Non-pigmented ciliary epithelial cell (primary cell): Measurements from ENCODE around the gene CEP68.
A peak's percentile ranks its signal among the peaks of the same experiment; 100 is the strongest.
"Not testable (repeated sequence)": the region's sequence is repeated elsewhere in the genome, so short reads cannot be mapped to it uniquely, and the experiment has no call there.

Experiments
- DNase-seq: peaks from one replicate; pipeline ENCODE4 v3.0.0-alpha.2; 2010; ENCODE audit warnings: low read depth

CEP68 gene

GRCh38 chr2:65056215-65057053 is at the start of gene CEP68:
Gene CEP68, plus strand, starts transcription at chr2:65056416. Its CDS starts 13,029 bp downstream, at chr2:65069445.
- peak; percentile 88 for DNase-seq

DNA sequence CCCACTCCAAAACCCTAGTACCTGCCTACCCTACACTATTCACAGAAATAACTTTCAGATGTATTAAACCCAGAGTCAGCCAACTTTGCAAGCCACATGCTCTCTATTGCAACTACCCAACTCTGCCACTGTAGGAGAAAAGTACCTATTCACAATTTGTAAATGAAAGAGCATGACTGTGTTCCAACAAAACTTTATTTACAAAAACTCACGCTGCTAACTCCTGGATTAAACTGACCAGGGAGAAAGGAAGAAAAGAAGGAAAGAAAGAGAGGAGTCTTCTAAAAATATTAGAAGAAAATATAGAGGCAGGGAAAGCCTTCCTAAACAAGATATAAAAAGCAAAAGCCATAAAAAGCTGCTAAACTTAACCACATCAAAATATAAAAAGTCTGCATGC is 42.4 kb upstream of the CEP68 start:
- DNase-seq: no peak

GRCh38 chr2:65015731-65016130 is 40.5 kb upstream of the CEP68 start:
- DNase-seq: no peak

DNA sequence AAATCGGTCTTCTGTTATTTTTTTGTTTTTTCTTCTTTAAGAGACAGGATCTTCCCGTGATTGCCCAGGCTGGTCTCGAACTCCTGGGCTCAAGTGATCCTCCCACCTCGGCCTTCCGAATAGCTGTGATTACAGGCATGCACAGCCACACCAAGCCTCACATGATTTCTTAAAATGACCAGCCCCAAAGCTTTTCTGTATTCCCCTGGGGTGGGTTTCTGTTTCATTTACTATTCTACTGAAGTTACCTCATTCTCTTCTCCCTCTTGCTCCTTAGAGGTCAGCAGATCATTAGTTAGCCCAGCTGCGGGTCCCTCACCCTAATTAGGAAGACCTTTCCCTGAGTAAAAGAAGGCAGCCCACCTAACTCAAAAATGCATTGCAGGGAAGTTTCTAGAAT is 39.4 kb upstream of the CEP68 start:
- DNase-seq: no peak

DNA sequence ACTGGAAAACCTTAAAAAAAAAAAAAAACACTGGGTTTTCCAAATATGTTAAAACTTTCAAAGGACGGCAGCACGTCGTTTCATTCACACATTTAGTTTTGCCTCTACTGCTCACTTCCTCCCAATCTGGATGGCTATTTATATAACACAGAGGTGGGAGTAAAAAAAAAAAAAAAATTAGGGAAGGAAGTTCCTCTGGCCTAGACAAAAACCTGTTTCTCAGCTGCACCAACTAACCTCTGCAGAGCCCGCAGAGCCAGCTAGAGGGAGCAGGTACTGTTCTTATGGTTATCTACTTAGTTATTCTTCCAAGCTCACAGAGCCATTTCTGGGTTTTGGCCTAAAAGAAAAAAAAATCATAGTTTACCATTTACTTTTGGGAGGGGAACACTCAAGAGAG is 38.9 kb upstream of the CEP68 start:
- no peak for DNase-seq

- DNase-seq: no peak
Observed at GRCh38 chr2:65018141-65018582, 38.1 kb upstream of the CEP68 start.

- DNase-seq: no peak
Observed at GRCh38 chr2:65019010-65019409, 37.2 kb upstream of the CEP68 start.

- DNase-seq: no peak
Observed at GRCh38 chr2:65019675-65020195, 36.5 kb upstream of the CEP68 start.

DNA sequence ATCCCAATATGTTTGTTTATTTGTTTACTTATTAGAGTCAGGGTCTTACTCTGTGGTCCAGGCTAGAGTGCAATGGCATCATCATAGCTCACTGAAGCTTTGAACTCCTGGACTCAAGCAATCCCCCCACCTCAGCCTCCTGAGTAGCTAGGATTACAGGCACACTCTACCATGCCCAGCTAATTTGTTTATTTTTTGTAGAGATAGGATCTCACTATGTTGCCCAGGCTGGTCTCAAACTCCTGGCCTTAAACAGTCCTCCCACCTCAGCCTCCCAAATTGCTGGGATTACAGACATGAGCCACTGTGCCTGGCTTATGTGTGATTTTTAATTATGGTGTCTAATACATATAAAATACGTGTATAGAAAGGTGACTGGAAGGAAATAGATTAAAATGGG is 36.0 kb upstream of the CEP68 start:
- DNase-seq: not testable (repeated sequence)

DNA sequence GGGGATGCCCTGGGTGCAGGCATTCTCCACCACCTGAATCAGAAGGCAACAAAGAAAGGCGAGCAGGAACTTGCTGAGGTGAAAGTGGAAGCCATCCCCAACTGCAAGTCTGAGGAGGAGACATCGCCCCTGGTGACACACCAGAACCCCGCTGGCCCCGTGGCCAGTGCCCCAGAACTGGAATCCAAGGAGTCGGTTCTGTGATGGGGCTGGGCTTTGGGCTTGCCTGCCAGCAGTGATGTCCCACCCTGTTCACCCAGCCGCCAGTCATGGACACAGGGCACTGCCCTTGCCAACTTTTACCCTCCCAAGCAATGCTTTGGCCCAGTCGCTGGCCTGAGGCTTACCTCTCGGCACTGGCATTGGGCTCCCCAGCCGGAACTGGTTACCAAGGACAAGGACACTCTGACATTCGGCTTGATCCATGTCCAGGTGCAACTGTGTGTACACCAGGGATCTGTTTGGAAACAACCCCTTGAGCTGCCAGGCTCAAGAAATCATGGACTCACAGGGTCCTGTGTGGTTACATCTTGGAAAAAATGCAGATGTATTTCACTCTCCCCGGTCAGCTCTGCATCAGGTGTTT is 35.2 kb upstream of the CEP68 start:
- no peak for DNase-seq

DNA sequence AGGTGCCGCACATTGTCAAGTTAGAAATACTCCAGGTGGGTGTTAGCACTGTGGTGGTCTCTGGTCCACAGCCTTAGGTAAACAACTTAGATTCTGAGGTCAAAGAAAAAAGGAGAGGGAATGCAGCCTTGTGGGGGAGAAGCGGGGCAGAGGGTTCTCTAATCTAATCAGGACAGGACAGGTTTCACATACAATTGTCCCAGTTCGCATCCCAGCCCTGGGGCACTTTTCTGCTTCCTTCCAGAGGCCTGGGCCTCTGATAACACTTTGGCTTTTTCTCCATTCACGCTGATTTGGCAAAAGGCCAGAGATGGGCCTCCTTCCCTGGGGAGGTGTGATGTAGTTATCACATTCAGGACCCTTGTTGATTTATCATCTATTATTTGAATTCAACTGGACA is 34.5 kb upstream of the CEP68 start:
- no peak for DNase-seq

- no peak for DNase-seq
Observed at GRCh38 chr2:65022189-65022588, 34.0 kb upstream of the CEP68 start.

- DNase-seq: no peak
Observed at GRCh38 chr2:65023742-65024141, 32.5 kb upstream of the CEP68 start.

DNA sequence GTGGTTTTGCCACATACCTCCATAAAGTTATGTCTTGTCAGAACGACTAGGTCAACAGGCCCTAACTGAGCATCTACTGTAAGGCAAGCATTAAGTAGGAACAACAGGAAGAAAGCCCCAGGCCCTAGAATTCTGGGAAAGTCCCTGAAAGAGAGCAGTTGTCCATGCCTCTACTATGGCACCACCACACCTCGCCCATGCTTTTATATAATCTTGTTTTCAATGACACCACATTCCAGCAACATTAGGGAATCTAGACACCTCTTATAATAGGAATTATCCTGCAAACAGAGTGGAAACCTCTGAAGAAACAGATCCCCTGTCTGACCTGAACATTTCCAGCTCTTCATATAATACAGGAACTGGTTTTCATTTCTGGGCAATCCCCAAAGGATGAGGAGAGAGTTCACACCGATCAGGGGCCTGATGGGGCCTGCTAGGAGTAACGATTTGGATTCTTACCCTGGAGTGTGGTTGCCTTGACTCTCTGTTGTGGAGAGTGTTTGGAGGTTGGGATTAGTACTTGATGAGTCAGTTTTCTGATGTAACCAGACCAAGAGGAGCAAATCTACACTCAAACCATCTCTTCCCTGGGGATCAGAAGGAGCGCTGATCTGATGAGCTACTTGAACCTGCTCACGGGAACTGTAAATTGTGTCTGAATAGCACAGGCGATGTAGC is 31.9 kb upstream of the CEP68 start:
- peak; percentile 72 for DNase-seq

GRCh38 chr2:65025453-65026123 is 30.6 kb upstream of the CEP68 start:
- DNase-seq: no peak

DNA sequence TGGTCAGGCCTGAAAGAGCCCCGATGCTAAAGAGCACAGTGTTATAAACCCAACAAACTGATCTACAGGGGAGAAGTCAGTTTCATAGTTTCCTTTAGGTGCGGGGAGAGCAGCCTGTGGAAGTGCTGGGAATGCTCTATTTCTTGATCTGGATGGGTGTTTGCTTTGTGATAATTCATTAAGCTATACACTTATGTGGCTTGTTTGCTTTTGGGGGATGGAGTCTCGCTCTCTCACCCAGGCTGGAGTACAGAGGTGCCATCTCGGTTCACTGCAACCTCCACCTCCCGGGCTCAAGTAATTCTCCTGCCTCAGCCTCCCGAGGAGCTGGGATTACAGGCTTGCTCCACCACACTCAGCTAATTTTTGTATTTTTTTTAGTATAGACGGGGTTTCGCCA is 30.1 kb upstream of the CEP68 start:
- DNase-seq: no peak

- DNase-seq: no peak
Observed at GRCh38 chr2:65026704-65027464, 29.3 kb upstream of the CEP68 start.

DNA sequence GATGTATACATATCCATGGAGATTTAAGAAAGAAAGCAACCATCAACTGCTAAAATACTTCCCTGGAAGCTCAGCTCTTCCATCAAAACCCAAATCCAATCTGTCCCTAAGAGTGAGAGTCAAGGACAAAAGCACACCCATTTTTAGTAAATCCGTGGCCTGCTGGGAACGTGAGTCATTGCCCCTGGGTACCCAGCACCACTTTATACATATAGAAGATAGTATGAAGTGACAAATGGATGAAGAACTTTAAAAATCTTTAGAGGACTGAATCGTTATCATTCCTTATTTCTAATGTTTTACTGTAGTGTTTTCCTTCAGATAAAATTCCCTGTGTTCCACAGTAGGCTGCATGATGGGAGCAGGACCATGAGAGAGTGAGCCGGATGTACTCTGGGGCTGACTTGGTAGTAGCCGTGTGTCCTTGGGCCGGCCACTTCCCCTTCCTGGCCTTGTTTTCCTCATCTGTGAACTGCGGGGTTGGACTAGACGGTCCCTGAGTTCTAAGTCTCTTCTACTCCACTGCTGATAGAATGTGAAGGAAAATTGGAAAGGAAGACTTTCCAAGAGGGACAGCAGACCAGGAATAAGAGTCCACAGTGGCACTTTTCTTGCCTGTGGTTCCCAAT is 28.5 kb upstream of the CEP68 start:
- DNase-seq: no peak

DNA sequence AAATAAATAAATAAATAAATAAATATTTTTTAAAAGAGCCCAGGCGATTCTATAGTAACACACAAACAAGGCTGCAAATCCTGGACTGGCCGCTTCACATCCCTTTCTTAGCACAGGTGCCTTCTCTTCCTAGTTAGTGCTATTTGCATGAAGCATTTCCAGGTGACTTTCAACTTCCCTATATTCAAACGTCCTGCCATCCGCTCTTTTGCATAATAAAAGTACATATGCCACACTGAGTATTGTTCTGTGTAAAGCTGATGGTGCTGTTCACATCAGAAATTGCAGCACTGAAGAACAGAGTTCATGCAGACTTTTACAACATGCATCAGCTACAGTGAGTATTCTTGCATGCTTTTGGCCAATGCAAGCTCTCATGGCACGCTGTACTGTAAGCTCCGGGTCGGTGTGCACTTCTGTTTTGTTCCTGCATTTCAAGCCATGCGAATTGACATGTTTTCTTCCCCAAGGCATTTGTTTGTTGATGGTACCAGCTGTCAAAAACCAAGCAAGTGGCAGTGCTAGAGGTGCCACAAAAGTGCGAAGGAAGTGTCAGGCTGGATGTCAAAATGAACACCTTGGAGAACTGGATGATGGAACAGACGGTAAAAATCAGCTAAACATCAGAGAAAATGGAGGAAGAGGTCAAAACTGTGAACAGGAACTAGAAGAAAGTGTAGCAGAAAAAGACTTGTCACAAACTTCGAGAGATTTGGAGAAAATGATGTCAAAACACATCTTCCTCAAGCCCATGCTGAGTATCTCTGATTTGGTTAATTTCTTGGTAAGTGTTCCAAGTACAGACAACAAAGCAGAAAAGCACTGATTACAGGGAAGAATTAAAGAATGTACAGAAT is 25.5 kb upstream of the CEP68 start:
- DNase-seq: no peak
